NCI-H128 (cell line): Measurements from ENCODE around the gene BAZ1B.
"Not testable (repeated sequence)": the region's sequence is repeated elsewhere in the genome, so short reads cannot be mapped to it uniquely, and the experiment has no call there.

Source experiments
- DNase-seq: peaks from one replicate; lab custom pipeline; 2025; ENCODE audit not compliant: unreplicated experiment; lab: John Stamatoyannopoulos, UW

BAZ1B gene

GRCh38 chr7:73522105-73522872 is at the start of gene BAZ1B:
Gene BAZ1B (minus strand): TSS chr7:73522293. CDS start chr7:73521933, 360 bp downstream.
- DNase-seq: peak; percentile 90

- DNase-seq: no peak
These were observed 48.9 kb upstream of the BAZ1B start for GRCh38 chr7:73570977-73571376.

GRCh38 chr7:73570521-73570920 is 48.4 kb upstream of the BAZ1B start:
- no peak for DNase-seq

DNA sequence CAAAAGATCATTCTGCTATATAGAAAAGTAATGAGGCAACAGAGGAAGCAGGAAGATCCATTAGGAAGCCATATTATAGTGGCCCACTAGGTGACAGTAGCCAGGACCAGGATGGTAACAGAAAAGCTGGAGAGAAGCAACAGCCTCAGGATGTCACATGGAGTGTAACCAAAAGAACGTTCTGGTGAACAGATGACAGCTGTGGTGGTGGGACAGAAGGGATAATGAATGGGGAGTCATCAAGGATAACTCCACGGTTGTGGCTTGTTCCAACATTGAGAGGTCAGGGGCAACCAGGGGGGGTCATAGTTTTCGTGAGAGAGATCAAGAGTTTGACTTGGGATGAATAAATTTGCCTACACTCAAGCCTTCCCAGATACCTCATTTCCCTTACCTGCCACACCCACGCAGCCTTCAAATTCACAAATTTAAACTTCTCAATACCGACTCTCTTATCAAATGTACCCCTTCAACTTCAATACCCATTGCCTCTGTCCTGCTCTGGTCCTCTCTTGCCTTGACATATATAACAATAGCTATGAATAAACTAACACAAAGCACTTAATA is 47.0 kb upstream of the BAZ1B start:
- no peak for DNase-seq

DNA sequence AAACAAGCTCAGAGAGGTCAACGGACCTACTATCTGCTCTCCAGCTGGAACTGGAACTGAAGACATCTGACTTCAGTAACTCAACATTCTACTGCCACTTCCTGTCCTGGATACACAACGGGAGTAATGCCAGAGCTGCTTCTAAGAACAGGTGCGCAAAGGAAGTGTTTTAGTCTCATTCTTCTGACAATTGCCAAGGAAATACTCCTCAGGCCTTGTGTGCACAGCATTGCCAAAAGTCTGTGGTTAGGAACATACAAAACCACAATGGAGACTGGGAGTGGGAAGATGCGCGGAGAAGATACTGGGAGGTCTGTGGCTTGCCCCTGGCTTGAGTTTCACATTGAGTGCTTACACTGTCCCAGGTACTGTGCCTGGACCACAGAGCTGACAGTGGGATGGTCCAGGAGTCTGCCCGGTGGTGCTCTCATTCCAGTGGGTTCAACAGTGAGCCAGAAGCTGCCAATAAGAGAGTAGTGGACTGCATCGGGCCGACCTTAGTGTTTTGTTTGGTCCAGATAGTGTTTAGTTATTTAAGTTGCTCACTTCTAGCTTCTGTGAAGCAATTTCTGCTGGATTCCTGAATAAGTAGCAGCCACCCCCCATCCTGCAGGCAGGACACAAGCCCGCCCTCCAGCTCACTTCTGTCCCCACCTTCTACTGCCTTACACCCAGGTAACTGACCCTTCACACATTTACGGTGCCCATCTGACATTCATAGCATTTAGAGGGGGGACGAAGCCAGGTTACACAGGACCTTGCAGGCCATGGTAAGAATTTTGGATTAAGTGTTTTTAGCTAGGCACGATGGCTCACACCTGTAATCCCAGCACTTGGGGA is 46.0 kb upstream of the BAZ1B start:
- no peak for DNase-seq

- no peak for DNase-seq
These were observed 45.0 kb upstream of the BAZ1B start for GRCh38 chr7:73567140-73567539.

- not testable (repeated sequence) for DNase-seq
These were observed 44.3 kb upstream of the BAZ1B start for GRCh38 chr7:73566431-73566830.

DNA sequence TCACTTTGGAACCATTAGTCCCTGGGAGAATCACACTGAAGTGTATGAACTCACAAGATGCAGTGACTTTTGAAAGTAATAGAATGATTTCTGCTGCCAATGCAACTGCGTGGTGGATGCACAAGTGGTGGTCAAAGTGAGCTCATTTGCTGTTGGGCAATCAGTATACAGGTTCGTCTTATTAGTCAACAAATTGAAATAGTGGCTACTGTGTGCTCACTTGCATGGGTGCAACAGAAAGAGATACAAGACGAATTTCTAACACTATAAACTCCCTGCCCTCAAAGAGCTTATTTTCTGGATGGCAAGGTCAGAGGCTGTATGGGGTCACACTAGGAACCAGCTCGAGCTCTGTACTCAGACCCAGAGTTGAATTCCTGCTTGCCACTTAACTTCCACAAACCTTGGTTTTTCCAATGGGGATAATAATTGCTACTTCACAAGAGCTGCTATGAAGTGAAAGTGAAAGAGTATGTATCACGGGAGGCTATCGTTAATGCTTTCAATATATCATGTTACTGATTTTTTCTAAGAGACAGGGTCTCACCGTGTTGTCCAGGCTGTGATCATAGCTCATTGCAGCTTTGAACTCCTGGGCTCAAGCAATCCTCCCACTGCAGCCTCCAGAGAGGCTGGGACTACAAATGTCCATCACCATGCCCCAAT is 43.7 kb upstream of the BAZ1B start:
- DNase-seq: no peak

- no peak for DNase-seq
These were observed 38.2 kb upstream of the BAZ1B start for GRCh38 chr7:73560109-73560835.

GRCh38 chr7:73557397-73558257 is 35.5 kb upstream of the BAZ1B start, which contains the start of gene BCL7B:
Gene BCL7B (minus strand): TSS chr7:73557690. CDS start chr7:73557578, 112 bp downstream.
- DNase-seq: no peak

GRCh38 chr7:73557108-73557396 is 35.0 kb upstream of the BAZ1B start:
- peak; percentile 79 for DNase-seq

GRCh38 chr7:73556208-73557107 is 34.4 kb upstream of the BAZ1B start:
- no peak for DNase-seq

DNA sequence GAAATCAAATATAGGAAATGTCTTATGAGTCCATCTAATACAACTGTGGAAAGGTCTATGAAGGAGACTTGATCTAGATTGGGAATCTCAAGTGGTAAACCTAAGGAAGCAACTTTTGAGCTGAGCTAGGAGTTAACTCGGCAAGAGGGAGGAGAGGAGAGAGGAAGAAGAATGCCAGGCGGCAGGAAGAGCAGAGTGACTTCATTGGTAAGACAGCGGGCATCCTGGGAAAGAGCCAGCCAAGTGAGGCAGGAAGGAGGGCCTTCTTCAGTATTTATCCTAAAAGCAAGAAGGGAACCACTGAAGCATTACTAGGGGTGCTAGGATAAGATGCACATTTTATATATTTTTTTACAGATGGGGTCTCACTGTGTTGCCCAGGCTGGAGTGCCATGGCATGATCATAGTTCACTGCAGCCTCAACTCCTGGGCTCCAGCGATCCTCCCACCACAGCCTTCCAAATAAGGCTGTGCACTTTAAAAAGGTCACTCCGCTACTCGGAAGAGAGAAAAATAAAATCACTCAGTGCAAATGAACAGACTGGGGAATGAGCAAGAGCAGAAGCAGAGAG is 33.4 kb upstream of the BAZ1B start:
- no peak for DNase-seq

DNA sequence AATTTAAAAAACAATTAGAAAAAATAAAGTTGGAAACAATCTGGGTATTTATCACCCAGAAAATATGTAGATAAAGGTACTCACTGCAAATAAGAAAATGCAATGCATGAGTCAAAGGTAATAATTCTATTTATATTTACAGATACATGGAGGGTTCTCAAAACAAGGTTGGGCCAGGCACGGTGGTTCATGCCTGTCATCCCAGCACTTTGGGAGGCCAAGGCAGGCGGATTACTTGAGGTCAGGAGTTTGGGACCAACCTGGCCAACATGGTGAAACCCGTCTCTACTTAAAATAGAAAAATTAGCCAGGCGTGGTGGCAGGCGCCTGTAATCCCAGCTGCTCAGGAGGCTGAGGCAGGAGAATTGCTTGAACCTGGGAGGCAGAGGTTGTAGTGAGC is 28.0 kb upstream of the BAZ1B start:
- not testable (repeated sequence) for DNase-seq

DNA sequence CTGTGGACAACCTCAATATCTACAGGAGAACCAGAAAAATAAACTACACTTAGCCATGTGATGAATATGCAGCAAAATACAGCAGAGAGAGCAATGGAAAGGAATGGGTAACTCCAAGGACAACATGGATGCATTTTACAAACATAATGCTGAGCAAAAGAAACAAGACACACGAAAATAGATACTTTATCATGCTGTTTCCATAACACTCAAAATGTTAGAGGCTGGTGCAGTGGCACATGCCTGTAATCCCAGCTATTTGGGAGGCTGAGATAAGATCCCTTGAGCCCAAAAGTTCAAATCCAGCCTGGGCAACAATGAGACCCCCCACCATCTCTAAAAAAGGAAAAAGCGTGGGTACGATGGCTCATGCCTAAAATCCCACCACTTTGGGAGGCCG is 27.1 kb upstream of the BAZ1B start:
- no peak for DNase-seq

GRCh38 chr7:73547841-73548240 is 25.7 kb upstream of the BAZ1B start:
- DNase-seq: no peak

DNA sequence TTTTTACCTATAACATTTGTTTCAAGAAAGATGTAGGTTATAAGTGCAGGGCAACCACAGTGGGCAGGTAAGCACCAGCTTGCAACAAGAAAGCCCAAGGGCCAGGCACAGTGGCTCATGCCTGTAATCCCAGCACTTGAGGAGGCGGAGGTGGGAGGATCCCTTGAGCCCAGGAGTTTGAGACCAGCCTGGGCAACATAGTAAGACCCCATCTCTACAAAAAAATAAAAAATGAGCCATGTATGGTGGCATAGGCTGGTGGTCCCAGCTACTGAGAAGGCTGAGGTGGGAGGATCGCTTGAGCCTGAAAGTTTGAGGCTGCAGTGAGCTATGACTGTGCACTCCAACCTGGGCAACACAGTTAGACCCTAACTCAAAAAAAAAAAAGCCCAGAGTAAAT is 22.6 kb upstream of the BAZ1B start:
- no peak for DNase-seq

DNA sequence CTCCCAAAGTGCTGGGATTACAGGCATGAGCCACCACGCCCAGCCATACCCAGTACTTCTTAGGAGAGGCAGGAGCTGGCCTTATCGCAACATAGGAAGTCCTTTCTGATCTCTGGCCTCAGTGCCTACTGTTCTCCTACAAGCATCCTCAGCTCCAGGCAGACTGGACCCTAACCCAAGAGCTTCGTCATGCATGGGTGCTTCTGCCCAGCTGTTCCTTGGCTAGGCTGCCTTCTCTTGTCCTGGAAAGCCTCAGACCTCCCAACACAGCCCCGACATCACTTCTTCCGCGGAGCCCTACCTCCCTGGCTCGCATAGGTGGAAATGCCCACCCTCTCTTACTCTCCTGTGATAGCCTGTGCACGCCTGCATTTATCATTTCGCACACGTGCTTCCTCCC is 19.6 kb upstream of the BAZ1B start:
- no peak for DNase-seq

GRCh38 chr7:73539709-73540108 is 17.6 kb upstream of the BAZ1B start:
- no peak for DNase-seq
